ENCODE results near the gene MED17.

MED17 gene

GRCh38 chr11:93821617-93822016, 37.5 kb downstream of the MED17 start:
- H3K36me3 ChIP-seq (ENCODE audit: control insufficient read depth, insufficient read depth, low read length) = no peaks in the 10 kb centered on the region
- H3K4me2 ChIP-seq (ENCODE audit: low read length) = no peak overlapping the region
- H3K23ac ChIP-seq (ENCODE audit: low read length) = no peak overlapping the region
- no peak overlapping the region for H3K4me3 ChIP-seq (ENCODE audit: low read length)
- H3K79me1 ChIP-seq (ENCODE audit: low read length) = no peaks in the 10 kb centered on the region
- no peak overlapping the region for H3K18ac ChIP-seq (ENCODE audit: low read length)
- no peak overlapping the region for H3K27ac ChIP-seq (ENCODE audit: low read depth, low read length)
- no peak overlapping the region for H4K5ac ChIP-seq (ENCODE audit: low read length)
- no peaks in the 10 kb centered on the region for H3K79me2 ChIP-seq (ENCODE audit: control insufficient read depth, insufficient read depth, low read length)
- no peak for DNase-seq
- H3K9ac ChIP-seq (ENCODE audit: low read length) = no peak overlapping the region
- H4K8ac ChIP-seq (ENCODE audit: low read depth, low read length) = no peak overlapping the region
- H2BK120ac ChIP-seq (ENCODE audit: low read depth, low read length) = no peak overlapping the region
- no peak overlapping the region for H3K56ac ChIP-seq (ENCODE audit: low read length)
- no peak overlapping the region for H2AK5ac ChIP-seq (ENCODE audit: low read length)
- no CpG with 5 or more reads among the region's 2 CpGs for WGBS (ENCODE audit: extremely low coverage, insufficient coverage, low lambda C conversion rate)
- H3K27me3 ChIP-seq (ENCODE audit: insufficient read depth, low read length, poor library complexity) = no peaks in the 10 kb centered on the region
- H2BK15ac ChIP-seq (replicated peaks; ENCODE audit: low read depth) = no peak overlapping the region
- peak overlapping the region; percentile 33 for H2BK5ac ChIP-seq (ENCODE audit: low read length)
- no peak overlapping the region for H3K4ac ChIP-seq (ENCODE audit: low read depth, low read length)
- H3K4me1 ChIP-seq (ENCODE audit: control insufficient read depth, low read depth, low read length) = peaks cover 31% of the 10 kb centered on the region

- no peak overlapping the region for H3K4ac ChIP-seq (ENCODE audit: low read depth, low read length)
- H3K36me3 ChIP-seq (ENCODE audit: control insufficient read depth, insufficient read depth, low read length) = no peaks in the 10 kb centered on the region
- H3K79me2 ChIP-seq (ENCODE audit: control insufficient read depth, insufficient read depth, low read length) = no peaks in the 10 kb centered on the region
- no peak overlapping the region for H3K56ac ChIP-seq (ENCODE audit: low read length)
- no peak overlapping the region for H3K18ac ChIP-seq (ENCODE audit: low read length)
- H3K27me3 ChIP-seq (ENCODE audit: insufficient read depth, low read length, poor library complexity) = no peaks in the 10 kb centered on the region
- no peak overlapping the region for H3K4me2 ChIP-seq (ENCODE audit: low read length)
- H3K4me3 ChIP-seq (ENCODE audit: low read length) = no peak overlapping the region
- no peaks in the 10 kb centered on the region for H3K79me1 ChIP-seq (ENCODE audit: low read length)
- DNase-seq = no peak
- no peak overlapping the region for H2BK5ac ChIP-seq (ENCODE audit: low read length)
- H3K27ac ChIP-seq (ENCODE audit: low read depth, low read length) = no peak overlapping the region
- no peak overlapping the region for H3K9ac ChIP-seq (ENCODE audit: low read length)
- no peak overlapping the region for H2AK5ac ChIP-seq (ENCODE audit: low read length)
- peak overlapping the region; percentile 35 for H4K5ac ChIP-seq (ENCODE audit: low read length)
- H3K23ac ChIP-seq (ENCODE audit: low read length) = no peak overlapping the region
- no peak overlapping the region for H2BK120ac ChIP-seq (ENCODE audit: low read depth, low read length)
- H2BK15ac ChIP-seq (replicated peaks; ENCODE audit: low read depth) = no peak overlapping the region
- H3K4me1 ChIP-seq (ENCODE audit: control insufficient read depth, low read depth, low read length) = peaks cover 27% of the 10 kb centered on the region
- no CpG with 5 or more reads among the region's 5 CpGs for WGBS (ENCODE audit: extremely low coverage, insufficient coverage, low lambda C conversion rate)
- no peak overlapping the region for H4K8ac ChIP-seq (ENCODE audit: low read depth, low read length)
Observed at GRCh38 chr11:93822359-93822758, 38.3 kb downstream of the MED17 start.

- Histone ChIP-seq H3K18ac (ENCODE audit: low read length) (no peak overlapping the region), H3K36me3 (ENCODE audit: control insufficient read depth, insufficient read depth, low read length) (no peaks in the 10 kb centered on the region), H3K4me3 (ENCODE audit: low read length) (no peak overlapping the region), H3K79me2 (ENCODE audit: control insufficient read depth, insufficient read depth, low read length) (no peaks in the 10 kb centered on the region), H3K23ac (ENCODE audit: low read length) (no peak overlapping the region), H3K27ac (ENCODE audit: low read depth, low read length) (no peak overlapping the region), H2BK120ac (ENCODE audit: low read depth, low read length) (no peak overlapping the region), H3K79me1 (ENCODE audit: low read length) (no peaks in the 10 kb centered on the region), H3K27me3 (ENCODE audit: insufficient read depth, low read length, poor library complexity) (no peaks in the 10 kb centered on the region), H3K56ac (ENCODE audit: low read length) (no peak overlapping the region), H3K4me1 (ENCODE audit: control insufficient read depth, low read depth, low read length) (peaks cover 22% of the 10 kb centered on the region), H2BK15ac (replicated peaks; ENCODE audit: low read depth) (no peak overlapping the region), H3K9ac (ENCODE audit: low read length) (no peak overlapping the region), H2AK5ac (ENCODE audit: low read length) (no peak overlapping the region), H4K5ac (ENCODE audit: low read length) (no peak overlapping the region), H3K4ac (ENCODE audit: low read depth, low read length) (no peak overlapping the region), H4K8ac (ENCODE audit: low read depth, low read length) (no peak overlapping the region), H2BK5ac (ENCODE audit: low read length) (no peak overlapping the region), H3K4me2 (ENCODE audit: low read length) (no peak overlapping the region)
- no CpG with 5 or more reads among the region's 4 CpGs for WGBS (ENCODE audit: extremely low coverage, insufficient coverage, low lambda C conversion rate)
- DNase-seq = no peak
Observed at GRCh38 chr11:93823210-93823609, 39.1 kb downstream of the MED17 start.

GRCh38 chr11:93827363-93827762, 43.3 kb downstream of the MED17 start:
- no peak overlapping the region for H3K18ac ChIP-seq (ENCODE audit: low read length)
- no peak overlapping the region for H2BK120ac ChIP-seq (ENCODE audit: low read depth, low read length)
- no peak overlapping the region for H3K27ac ChIP-seq (ENCODE audit: low read depth, low read length)
- no peak for DNase-seq
- no peak overlapping the region for H2BK5ac ChIP-seq (ENCODE audit: low read length)
- H3K4me2 ChIP-seq (ENCODE audit: low read length) = no peak overlapping the region
- H4K8ac ChIP-seq (ENCODE audit: low read depth, low read length) = no peak overlapping the region
- no peaks in the 10 kb centered on the region for H3K4me1 ChIP-seq (ENCODE audit: control insufficient read depth, low read depth, low read length)
- no CpG with 5 or more reads among the region's 1 CpG for WGBS (ENCODE audit: extremely low coverage, insufficient coverage, low lambda C conversion rate)
- H3K23ac ChIP-seq (ENCODE audit: low read length) = no peak overlapping the region
- H3K27me3 ChIP-seq (ENCODE audit: insufficient read depth, low read length, poor library complexity) = no peaks in the 10 kb centered on the region
- no peak overlapping the region for H3K56ac ChIP-seq (ENCODE audit: low read length)
- no peak overlapping the region for H3K4me3 ChIP-seq (ENCODE audit: low read length)
- H3K79me2 ChIP-seq (ENCODE audit: control insufficient read depth, insufficient read depth, low read length) = no peaks in the 10 kb centered on the region
- H3K36me3 ChIP-seq (ENCODE audit: control insufficient read depth, insufficient read depth, low read length) = no peaks in the 10 kb centered on the region
- no peak overlapping the region for H3K4ac ChIP-seq (ENCODE audit: low read depth, low read length)
- no peak overlapping the region for H3K9ac ChIP-seq (ENCODE audit: low read length)
- H2BK15ac ChIP-seq (replicated peaks; ENCODE audit: low read depth) = no peak overlapping the region
- no peaks in the 10 kb centered on the region for H3K79me1 ChIP-seq (ENCODE audit: low read length)
- no peak overlapping the region for H2AK5ac ChIP-seq (ENCODE audit: low read length)
- no peak overlapping the region for H4K5ac ChIP-seq (ENCODE audit: low read length)

GRCh38 chr11:93829598-93829997, 45.5 kb downstream of the MED17 start:
- Histone ChIP-seq H2BK120ac (ENCODE audit: low read depth, low read length) (no peak overlapping the region), H3K4me3 (ENCODE audit: low read length) (no peak overlapping the region), H3K18ac (ENCODE audit: low read length) (no peak overlapping the region), H3K36me3 (ENCODE audit: control insufficient read depth, insufficient read depth, low read length) (no peaks in the 10 kb centered on the region), H2BK5ac (ENCODE audit: low read length) (no peak overlapping the region), H3K27me3 (ENCODE audit: insufficient read depth, low read length, poor library complexity) (no peaks in the 10 kb centered on the region), H3K9ac (ENCODE audit: low read length) (no peak overlapping the region), H4K5ac (ENCODE audit: low read length) (no peak overlapping the region), H3K79me2 (ENCODE audit: control insufficient read depth, insufficient read depth, low read length) (no peaks in the 10 kb centered on the region), H3K4me1 (ENCODE audit: control insufficient read depth, low read depth, low read length) (peaks cover 3% of the 10 kb centered on the region), H3K79me1 (ENCODE audit: low read length) (no peaks in the 10 kb centered on the region), H3K4ac (ENCODE audit: low read depth, low read length) (no peak overlapping the region), H2AK5ac (ENCODE audit: low read length) (no peak overlapping the region), H4K8ac (ENCODE audit: low read depth, low read length) (no peak overlapping the region), H3K23ac (ENCODE audit: low read length) (no peak overlapping the region), H3K27ac (ENCODE audit: low read depth, low read length) (no peak overlapping the region), H3K4me2 (ENCODE audit: low read length) (no peak overlapping the region), H3K56ac (ENCODE audit: low read length) (no peak overlapping the region), H2BK15ac (replicated peaks; ENCODE audit: low read depth) (no peak overlapping the region)
- WGBS (ENCODE audit: extremely low coverage, insufficient coverage, low lambda C conversion rate) = no CpG with 5 or more reads among the region's 3 CpGs
- no peak for DNase-seq

GRCh38 chr11:93831343-93832127, 47.5 kb downstream of the MED17 start:
- no peak overlapping the region for H3K27ac ChIP-seq (ENCODE audit: low read depth, low read length)
- H3K79me1 ChIP-seq (ENCODE audit: low read length) = no peaks in the 10 kb centered on the region
- no peak overlapping the region for H3K23ac ChIP-seq (ENCODE audit: low read length)
- no peak overlapping the region for H3K4ac ChIP-seq (ENCODE audit: low read depth, low read length)
- H4K8ac ChIP-seq (ENCODE audit: low read depth, low read length) = no peak overlapping the region
- H2AK5ac ChIP-seq (ENCODE audit: low read length) = no peak overlapping the region
- no peak overlapping the region for H3K18ac ChIP-seq (ENCODE audit: low read length)
- H2BK5ac ChIP-seq (ENCODE audit: low read length) = no peak overlapping the region
- H2BK120ac ChIP-seq (ENCODE audit: low read depth, low read length) = no peak overlapping the region
- WGBS (ENCODE audit: extremely low coverage, insufficient coverage, low lambda C conversion rate) = no CpG with 5 or more reads among the region's 3 CpGs
- H3K79me2 ChIP-seq (ENCODE audit: control insufficient read depth, insufficient read depth, low read length) = no peaks in the 10 kb centered on the region
- no peaks in the 10 kb centered on the region for H3K36me3 ChIP-seq (ENCODE audit: control insufficient read depth, insufficient read depth, low read length)
- H2BK15ac ChIP-seq (replicated peaks; ENCODE audit: low read depth) = no peak overlapping the region
- peaks cover 3% of the 10 kb centered on the region for H3K4me1 ChIP-seq (ENCODE audit: control insufficient read depth, low read depth, low read length)
- H3K9ac ChIP-seq (ENCODE audit: low read length) = no peak overlapping the region
- H3K4me3 ChIP-seq (ENCODE audit: low read length) = no peak overlapping the region
- no peak for DNase-seq
- no peak overlapping the region for H3K56ac ChIP-seq (ENCODE audit: low read length)
- no peak overlapping the region for H4K5ac ChIP-seq (ENCODE audit: low read length)
- H3K27me3 ChIP-seq (ENCODE audit: insufficient read depth, low read length, poor library complexity) = no peaks in the 10 kb centered on the region
- H3K4me2 ChIP-seq (ENCODE audit: low read length) = no peak overlapping the region

Data from mesendoderm (in vitro differentiated cells).